GM18502 (cell line): Measurements from ENCODE around the gene IFITM2.
"Not testable (repeated sequence)": the region's sequence is repeated elsewhere in the genome, so short reads cannot be mapped to it uniquely, and the experiment has no call there.

Experiments used
- ATAC-seq: cut with Tn5 transposase; IDR thresholded peaks from one replicate; pipeline ENCODE4 v1.9.1; 2021; ENCODE audit warnings: mild to moderate bottlenecking; ENCODE audit not compliant: unreplicated experiment, poor library complexity

IFITM2 gene

GRCh38 chr11:280706-281485 is 26.7 kb upstream of the IFITM2 start:
- no peak for ATAC-seq

- no peak for ATAC-seq
Measured at GRCh38 chr11:281486-282161, 26.0 kb upstream of the IFITM2 start.

GRCh38 chr11:282171-282570 is 25.4 kb upstream of the IFITM2 start:
- ATAC-seq: no peak

GRCh38 chr11:282630-283360 is 24.8 kb upstream of the IFITM2 start:
- no peak for ATAC-seq

- ATAC-seq: no peak
Measured at GRCh38 chr11:283405-284104, 24.1 kb upstream of the IFITM2 start.

GRCh38 chr11:284105-285020 is 23.3 kb upstream of the IFITM2 start:
- ATAC-seq: no peak

GRCh38 chr11:285021-285893 is 22.4 kb upstream of the IFITM2 start:
- ATAC-seq: no peak

- ATAC-seq: no peak
Measured at GRCh38 chr11:285894-286220, 21.8 kb upstream of the IFITM2 start.

- not testable (repeated sequence) for ATAC-seq
Measured at GRCh38 chr11:286977-287820, 20.4 kb upstream of the IFITM2 start.

- no peak for ATAC-seq
Measured at GRCh38 chr11:287821-288477, 19.7 kb upstream of the IFITM2 start.

GRCh38 chr11:288478-289397 is 18.9 kb upstream of the IFITM2 start, which contains the start of gene PGGHG:
Gene PGGHG (plus strand): TSS chr11:289126. CDS start chr11:289817, 691 bp downstream.
- ATAC-seq: no peak

GRCh38 chr11:289398-289711 is 18.3 kb upstream of the IFITM2 start:
- ATAC-seq: no peak

- no peak for ATAC-seq
Measured at GRCh38 chr11:289712-290620, 17.6 kb upstream of the IFITM2 start.

GRCh38 chr11:290621-291231 is 16.9 kb upstream of the IFITM2 start:
- ATAC-seq: no peak
